Measurements from ENCODE around the gene IL1F10.

DNA sequence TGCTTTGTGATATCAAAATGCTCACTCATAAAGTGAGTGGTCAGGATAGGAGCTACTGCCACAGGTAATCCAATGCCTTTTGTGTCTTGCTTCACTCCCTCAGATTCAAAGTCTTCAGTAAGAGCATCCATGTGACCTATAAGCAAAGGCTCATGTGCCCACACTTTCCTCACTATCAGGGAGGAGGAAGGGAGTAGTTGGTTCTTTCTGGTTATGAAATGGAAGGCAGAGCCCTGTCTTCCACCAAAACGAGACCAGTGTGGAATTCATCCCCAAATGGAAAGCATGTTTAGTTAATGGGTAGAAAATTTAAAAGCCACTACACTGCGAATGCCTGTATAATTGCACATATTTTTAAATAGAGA is 25.8 kb downstream of the IL1F10 start:
- no peak for TF ChIP-seq POLR2A (IDR thresholded peaks at IDR 0.05)
- TF ChIP-seq, protein P1, sequence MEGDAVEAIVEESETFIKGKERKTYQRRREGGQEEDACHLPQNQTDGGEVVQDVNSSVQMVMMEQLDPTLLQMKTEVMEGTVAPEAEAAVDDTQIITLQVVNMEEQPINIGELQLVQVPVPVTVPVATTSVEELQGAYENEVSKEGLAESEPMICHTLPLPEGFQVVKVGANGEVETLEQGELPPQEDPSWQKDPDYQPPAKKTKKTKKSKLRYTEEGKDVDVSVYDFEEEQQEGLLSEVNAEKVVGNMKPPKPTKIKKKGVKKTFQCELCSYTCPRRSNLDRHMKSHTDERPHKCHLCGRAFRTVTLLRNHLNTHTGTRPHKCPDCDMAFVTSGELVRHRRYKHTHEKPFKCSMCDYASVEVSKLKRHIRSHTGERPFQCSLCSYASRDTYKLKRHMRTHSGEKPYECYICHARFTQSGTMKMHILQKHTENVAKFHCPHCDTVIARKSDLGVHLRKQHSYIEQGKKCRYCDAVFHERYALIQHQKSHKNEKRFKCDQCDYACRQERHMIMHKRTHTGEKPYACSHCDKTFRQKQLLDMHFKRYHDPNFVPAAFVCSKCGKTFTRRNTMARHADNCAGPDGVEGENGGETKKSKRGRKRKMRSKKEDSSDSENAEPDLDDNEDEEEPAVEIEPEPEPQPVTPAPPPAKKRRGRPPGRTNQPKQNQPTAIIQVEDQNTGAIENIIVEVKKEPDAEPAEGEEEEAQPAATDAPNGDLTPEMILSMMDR (IDR thresholded peaks at IDR 0.05) = no peak
